HTR-8/SVneo (cell line): ENCODE measurements around the gene GPR160.
"Not testable (repeated sequence)": the region's sequence is repeated elsewhere in the genome, so short reads cannot be mapped to it uniquely, and the experiment has no call there.

ENCODE experiments used
- DNase-seq: peaks from one replicate; pipeline ENCODE4 v3.0.0; 2011; ENCODE audit warnings: low spot score, mixed read lengths; ENCODE audit not compliant: insufficient read length
- FAIRE-seq: peaks from 2 replicates; lab custom pipeline; 2011; peaks lifted over from hg19 to GRCh38; lab: Jason Lieb, UNC

The GPR160 gene

DNA sequence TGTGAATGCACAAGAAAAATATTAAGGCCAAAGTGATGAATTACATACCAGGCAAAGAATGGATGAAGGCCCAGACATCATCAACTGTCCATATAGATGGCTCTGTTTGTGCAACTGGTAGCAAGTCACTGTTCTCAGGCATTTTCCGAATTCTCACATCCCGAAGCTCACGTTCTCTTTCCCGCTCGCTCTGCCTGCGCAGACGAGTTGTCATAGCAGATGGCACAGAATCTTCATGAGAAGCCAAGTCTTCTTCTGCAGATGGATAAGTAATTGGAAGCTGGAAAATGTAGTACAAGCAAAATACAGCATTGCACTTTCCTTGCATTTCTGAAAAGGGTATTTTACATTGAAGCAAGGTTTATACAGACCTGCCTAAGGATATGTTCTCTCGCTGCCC lies 64.6 kb downstream of the GPR160 start:
- FAIRE-seq (no peak), DNase-seq (no peak)

DNA sequence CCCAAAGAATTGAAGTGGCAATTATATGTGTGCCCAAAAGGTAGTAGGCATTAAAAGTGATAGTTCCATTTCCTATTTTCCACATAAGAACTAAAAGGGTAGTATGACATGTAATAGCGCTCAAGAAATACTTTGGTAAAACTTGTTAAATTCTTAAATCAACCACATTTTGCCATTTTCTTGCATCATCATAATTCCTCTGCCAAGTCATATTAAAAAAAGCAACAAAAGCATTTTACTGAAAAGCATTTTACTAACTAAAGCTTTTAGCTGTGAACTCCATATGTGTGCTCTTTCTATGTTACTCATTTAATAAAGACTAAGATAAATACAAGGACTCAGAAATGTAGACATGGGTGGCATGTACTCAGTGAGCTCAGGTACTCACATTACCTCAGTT lies 70.1 kb downstream of the GPR160 start:
- DNase-seq (no peak), FAIRE-seq (no peak)

DNA sequence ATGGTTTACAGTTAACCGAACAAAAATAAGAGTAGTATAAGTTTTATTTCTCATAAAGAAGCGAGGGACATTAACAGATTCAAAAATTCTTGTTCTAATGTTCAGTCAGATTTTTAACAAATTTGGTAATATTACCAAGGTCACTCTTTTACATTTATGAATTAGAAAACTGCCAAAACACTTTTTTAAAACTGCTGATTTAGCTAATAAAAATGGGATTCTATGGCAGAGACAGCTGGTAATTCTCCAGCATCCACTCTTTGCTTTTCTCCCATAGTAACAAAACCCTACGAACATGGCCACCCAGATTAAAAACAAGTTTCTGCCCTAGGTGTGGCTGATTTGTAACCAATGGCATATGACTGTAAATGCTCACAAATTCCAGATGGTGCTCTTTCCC lies 71.2 kb downstream of the GPR160 start:
- DNase-seq (no peak), FAIRE-seq (no peak)

GRCh38 chr3:170109579-170110293 lies 71.9 kb downstream of the GPR160 start:
- DNase-seq (no peak), FAIRE-seq (no peak)

DNA sequence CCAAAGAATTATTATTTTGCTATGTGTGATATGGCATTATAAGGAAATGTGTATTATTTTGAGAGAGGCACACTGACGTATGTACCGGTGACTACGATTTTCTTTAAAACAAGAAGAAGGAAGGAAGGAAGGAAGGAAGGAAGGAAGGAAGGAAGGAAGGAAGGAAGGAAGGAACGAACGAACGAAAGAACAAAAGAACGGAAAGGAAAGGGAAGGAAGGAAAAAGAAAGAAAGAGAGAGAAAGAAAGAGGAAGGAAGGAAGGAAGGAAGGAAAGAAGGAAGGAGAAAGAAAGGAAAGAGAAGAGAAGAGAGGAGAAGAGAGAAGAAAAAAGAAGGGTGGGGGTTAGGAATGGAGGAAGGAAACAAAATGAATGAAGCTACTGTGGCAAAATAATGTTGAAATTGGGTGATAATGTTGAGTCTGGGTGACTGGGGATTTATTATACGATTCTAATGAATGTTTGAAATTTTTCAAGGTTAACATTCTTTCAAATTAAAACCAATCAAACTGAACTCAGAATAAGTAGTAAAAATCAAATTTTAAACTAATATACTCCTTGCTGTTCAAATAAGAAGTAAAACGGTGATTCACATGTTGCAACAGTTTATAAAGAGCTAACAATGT lies 73.5 kb downstream of the GPR160 start:
- FAIRE-seq: no peak

GRCh38 chr3:170114165-170114564 lies 76.4 kb downstream of the GPR160 start:
- not testable (repeated sequence) for DNase-seq, FAIRE-seq

More for the DNA sequence above, 73.5 kb downstream of the GPR160 start:
- no peak for DNase-seq

GRCh38 chr3:170117134-170117533 lies 79.3 kb downstream of the GPR160 start:
- no peak for FAIRE-seq
- no peak for DNase-seq

GRCh38 chr3:170128259-170128976 lies 90.6 kb downstream of the GPR160 start:
- no peak for DNase-seq
- no peak for FAIRE-seq

- peak; percentile 8 for DNase-seq
- FAIRE-seq: no peak
These were observed 91.2 kb downstream of the GPR160 start for GRCh38 chr3:170128977-170129431.

GRCh38 chr3:170130532-170130931 lies 92.7 kb downstream of the GPR160 start:
- no peak for FAIRE-seq
- DNase-seq: no peak

DNA sequence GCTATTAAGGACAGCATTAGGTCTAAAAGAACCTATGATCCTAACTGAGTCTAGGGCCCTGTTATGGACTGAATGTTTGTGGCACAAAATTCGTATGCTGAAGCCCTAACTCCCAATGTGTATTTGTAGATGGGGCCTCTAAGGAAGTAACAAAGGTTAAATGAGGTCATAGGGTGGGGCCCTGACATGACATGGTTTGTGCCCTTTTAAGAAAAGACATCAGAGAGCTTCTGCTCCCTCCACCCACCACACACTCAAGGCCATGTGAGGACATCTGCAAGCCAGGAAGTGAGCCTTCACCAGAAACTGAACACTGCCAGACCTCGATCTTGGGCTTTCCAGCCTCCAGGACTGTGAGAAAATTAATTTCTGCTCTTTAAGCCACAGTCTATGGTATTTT lies 94.5 kb downstream of the GPR160 start:
- DNase-seq (no peak), FAIRE-seq (no peak)
